Measurements from ENCODE around the gene EVI5.

DNA sequence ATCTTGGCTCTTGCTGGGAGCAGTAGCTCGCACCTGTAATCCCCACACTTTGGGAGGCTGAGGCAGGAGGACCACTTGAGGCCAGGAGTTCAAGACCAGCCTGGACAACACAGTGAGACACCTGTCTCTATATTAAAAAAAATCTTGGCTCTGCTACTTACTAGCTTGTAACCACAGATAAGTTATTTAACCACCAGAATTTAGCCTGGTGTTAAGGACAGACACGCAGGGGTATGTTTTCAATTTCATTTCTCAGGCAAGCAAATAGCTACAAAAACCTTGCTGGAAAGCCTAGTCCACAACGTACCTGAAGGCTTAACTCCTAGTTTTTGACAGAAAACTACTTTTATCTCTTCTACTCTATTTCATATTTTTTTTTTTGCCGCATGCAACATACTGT lies 273.4 kb downstream of the EVI5 start:
- TF ChIP-seq, protein P1, sequence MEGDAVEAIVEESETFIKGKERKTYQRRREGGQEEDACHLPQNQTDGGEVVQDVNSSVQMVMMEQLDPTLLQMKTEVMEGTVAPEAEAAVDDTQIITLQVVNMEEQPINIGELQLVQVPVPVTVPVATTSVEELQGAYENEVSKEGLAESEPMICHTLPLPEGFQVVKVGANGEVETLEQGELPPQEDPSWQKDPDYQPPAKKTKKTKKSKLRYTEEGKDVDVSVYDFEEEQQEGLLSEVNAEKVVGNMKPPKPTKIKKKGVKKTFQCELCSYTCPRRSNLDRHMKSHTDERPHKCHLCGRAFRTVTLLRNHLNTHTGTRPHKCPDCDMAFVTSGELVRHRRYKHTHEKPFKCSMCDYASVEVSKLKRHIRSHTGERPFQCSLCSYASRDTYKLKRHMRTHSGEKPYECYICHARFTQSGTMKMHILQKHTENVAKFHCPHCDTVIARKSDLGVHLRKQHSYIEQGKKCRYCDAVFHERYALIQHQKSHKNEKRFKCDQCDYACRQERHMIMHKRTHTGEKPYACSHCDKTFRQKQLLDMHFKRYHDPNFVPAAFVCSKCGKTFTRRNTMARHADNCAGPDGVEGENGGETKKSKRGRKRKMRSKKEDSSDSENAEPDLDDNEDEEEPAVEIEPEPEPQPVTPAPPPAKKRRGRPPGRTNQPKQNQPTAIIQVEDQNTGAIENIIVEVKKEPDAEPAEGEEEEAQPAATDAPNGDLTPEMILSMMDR (IDR thresholded peaks at IDR 0.05): no peak
- no peak for TF ChIP-seq MAX (IDR thresholded peaks at IDR 0.05)
- no peak for TF ChIP-seq CBX2 (IDR thresholded peaks at IDR 0.05; ENCODE audit: borderline replicate concordance, low read depth)
- TF ChIP-seq POLR2A (IDR thresholded peaks at IDR 0.05; ENCODE audit: low read length): no peak
- no peak for TF ChIP-seq POLR2AphosphoS2 (conservative IDR thresholded peaks at IDR 0.05; ENCODE audit: low read length)
